Ovary (tissue), 3 donors: ENCODE results near the gene SNRPD3.
"Not testable (repeated sequence)": the region's sequence is repeated elsewhere in the genome, so short reads cannot be mapped to it uniquely, and the experiment has no call there.

ENCODE experiments used
- POLR2A ChIP-seq: fragments of 450-650 bp; IDR thresholded peaks from one replicate; pipeline ENCODE4 v1.6.1; 2017; ENCODE audit warnings: antibody characterized with exemption, mild to moderate bottlenecking, moderate library complexity
- TF ChIP-seq, protein P1 (sequence below), 3 donors: fragments of 450-650 bp in 2 of 3; fragments of 200-600 bp in 1 of 3; IDR thresholded peaks; one replicate each; pipeline versions ENCODE4 v1.5.1 to v1.8.0; 2016 to 2022; ENCODE audit warnings: antibody characterized with exemption in 3 of 3, mild to moderate bottlenecking in 1 of 3
- donor health status: DM: no; HTN: no; CAD: no.

DNA sequence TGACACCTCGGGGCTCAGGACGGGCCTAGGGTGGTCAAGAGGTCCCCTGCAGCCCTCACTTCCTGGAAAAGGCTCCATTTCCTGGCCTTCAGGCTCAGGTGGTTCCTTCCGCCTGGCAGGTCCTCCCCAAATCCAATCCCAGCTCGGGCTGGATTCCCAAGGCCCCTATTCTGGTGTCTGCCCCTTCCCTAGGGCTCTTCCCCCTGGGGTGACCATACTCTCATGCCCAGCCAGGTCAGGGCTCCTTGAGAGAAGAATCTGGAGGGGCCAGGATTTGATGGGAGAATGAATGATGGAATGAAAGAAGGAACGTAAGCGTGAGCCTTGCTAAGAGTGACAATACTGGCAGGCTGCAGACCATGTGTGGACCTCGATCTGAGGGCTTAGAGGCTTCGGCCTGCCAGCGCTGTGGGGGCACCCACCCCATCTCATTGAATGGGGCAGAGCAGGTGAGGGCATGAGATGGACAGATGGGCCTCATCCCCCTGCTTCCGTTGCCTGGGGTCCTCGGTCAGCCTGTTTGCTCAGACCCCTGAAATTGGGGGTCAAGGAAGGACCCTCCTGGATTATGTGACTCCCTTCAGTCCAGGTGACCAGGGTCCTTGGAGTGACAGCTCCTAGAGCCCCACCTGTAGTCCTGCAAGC, 46.4 kb downstream of the SNRPD3 start:
- TF ChIP-seq, protein P1, sequence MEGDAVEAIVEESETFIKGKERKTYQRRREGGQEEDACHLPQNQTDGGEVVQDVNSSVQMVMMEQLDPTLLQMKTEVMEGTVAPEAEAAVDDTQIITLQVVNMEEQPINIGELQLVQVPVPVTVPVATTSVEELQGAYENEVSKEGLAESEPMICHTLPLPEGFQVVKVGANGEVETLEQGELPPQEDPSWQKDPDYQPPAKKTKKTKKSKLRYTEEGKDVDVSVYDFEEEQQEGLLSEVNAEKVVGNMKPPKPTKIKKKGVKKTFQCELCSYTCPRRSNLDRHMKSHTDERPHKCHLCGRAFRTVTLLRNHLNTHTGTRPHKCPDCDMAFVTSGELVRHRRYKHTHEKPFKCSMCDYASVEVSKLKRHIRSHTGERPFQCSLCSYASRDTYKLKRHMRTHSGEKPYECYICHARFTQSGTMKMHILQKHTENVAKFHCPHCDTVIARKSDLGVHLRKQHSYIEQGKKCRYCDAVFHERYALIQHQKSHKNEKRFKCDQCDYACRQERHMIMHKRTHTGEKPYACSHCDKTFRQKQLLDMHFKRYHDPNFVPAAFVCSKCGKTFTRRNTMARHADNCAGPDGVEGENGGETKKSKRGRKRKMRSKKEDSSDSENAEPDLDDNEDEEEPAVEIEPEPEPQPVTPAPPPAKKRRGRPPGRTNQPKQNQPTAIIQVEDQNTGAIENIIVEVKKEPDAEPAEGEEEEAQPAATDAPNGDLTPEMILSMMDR (IDR thresholded peaks at IDR 0.05) = not testable (repeated sequence)
- TF ChIP-seq POLR2A = not testable (repeated sequence)
